HK-2 (cell line): ENCODE measurements around the gene STEAP3.
"Not testable (repeated sequence)": the region's sequence is repeated elsewhere in the genome, so short reads cannot be mapped to it uniquely, and the experiment has no call there.

Experiments used
- DNase-seq: peaks from one replicate; pipeline ENCODE4 v3.0.0-alpha.2; 2018; ENCODE audit not compliant: unreplicated experiment

Gene STEAP3

GRCh38 chr2:119264781-119265692, 41.4 kb downstream of the STEAP3 start:
- peak; percentile 63 for DNase-seq

GRCh38 chr2:119265693-119266066, 42.0 kb downstream of the STEAP3 start:
- DNase-seq: no peak

- no peak for DNase-seq
Observed at GRCh38 chr2:119266091-119266589, 42.5 kb downstream of the STEAP3 start.

GRCh38 chr2:119267604-119268003, 44.0 kb downstream of the STEAP3 start:
- DNase-seq: no peak

DNA sequence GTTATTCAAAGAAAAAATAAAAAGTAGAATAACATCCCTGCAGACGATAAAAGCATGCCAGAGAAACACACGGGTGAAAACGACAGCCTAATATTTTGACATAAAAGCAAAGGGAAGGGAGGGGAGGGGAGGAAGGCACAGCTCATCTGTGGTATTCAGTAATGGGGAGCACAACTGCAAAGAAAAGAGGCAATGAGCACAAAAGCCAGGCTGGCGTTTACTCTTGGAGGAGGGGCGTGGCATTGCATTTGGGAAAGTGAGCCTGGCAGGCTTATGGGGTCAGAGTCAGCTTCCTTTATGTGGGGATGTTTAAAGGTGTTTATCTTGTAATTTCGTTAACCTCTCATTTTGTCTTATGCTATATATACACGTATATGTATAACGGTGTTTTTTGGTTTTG, 53.2 kb downstream of the STEAP3 start:
- no peak for DNase-seq

GRCh38 chr2:119278385-119278784, 54.8 kb downstream of the STEAP3 start:
- DNase-seq: not testable (repeated sequence)

DNA sequence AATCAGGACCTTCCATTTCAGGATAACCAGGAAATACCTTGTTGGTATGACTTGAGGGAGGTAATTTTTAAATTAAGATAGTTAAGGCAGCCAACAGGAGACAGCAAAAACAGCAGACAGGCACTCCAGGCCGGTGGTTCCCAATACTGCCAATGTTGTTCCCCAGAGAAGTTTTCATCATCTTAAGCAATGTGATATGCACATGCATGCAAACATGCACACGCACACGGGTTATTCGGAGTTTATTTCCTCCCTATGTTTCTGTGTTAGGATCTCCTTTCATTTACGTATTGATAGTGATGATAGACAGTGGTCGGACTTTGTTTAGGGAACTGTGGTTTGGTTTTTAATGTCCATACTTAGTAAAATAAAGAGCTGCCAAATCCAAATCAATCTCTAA, 55.3 kb downstream of the STEAP3 start:
- no peak for DNase-seq

GRCh38 chr2:119279666-119280065, 56.0 kb downstream of the STEAP3 start:
- no peak for DNase-seq

GRCh38 chr2:119280680-119281079, 57.0 kb downstream of the STEAP3 start:
- DNase-seq: no peak

DNA sequence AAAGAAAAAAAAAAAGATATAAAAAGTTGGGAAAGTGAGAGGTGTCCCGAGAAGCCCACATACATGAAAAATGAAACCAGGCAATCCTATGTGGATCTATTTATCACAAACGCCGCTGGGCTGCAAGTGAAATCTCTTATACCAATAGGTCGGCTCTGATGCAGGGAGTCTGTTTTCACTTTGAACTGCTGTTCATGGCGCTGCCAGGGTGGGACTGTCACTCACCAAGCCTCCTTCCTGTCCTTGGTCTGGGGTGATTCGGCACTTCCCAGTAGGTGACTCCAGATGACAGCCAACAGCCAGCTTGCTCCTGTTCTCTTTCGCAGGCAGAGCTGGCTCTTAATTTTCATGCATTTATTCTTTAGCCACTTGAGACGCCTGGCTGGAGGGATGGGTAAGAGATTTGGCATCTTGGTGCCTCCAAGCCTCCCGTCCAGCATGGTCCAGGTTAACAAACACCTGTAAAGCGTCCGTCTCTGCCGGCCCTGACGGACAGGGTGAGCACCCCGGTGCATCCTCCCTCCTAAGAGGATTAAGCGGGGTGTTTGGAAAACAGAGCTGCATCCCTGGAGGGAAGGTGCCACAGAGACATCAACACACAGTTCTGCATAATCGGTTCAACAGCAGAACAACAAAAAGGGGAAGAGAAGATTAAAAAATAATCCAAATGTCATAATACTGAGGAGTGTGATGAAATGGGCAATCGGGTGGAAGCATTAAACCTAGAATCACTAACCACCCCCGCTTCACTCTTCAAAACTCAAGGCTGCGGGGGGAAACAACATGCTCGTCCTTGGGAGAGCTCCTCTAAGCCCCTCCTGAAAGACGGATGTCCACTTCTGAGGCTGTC, 58.7 kb downstream of the STEAP3 start:
- DNase-seq: no peak

- DNase-seq: no peak
Observed at GRCh38 chr2:119282996-119283511, 59.4 kb downstream of the STEAP3 start.

GRCh38 chr2:119283873-119284331, 60.3 kb downstream of the STEAP3 start:
- peak; percentile 76 for DNase-seq

GRCh38 chr2:119286661-119287060, 63.0 kb downstream of the STEAP3 start:
- DNase-seq: no peak

DNA sequence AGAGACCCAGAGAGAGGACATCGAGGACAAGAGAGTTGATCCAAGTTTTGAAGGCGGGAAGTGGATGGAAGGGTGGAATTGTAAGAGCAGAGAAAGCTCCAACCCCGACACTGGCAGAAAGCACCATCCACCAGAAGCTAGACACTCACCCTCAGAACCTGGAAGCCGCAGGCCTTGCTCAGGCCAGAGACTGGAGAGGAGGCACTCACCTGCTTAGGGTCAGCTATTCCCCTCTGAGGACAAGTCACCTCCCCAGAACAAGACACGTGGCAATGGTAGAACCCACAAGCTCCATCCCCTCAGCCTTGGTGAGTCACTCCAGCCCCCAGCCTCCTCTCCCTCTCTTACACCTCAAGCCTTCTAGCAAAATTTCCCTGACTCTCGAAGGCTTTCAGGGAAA, 64.9 kb downstream of the STEAP3 start:
- DNase-seq: no peak

DNA sequence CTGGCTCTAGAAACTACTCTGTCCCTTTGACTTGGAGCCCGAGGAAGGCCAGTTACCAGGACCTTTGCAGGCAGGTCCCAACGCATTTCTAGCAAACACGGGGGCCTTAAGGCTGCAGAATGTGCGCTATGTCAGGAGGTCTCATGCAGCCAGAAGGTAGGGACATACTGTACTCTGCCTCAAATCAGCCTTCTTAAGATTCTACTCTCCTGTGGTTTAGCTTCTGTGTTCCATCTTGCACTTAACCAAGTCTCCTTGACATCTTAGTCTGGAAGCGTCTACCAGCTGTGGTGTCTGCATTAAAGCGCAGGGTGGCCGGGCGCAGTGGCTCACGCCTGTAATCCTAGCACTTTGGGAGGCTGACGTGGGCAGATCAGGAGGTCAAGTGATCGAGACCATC, 65.5 kb downstream of the STEAP3 start:
- DNase-seq: no peak

DNA sequence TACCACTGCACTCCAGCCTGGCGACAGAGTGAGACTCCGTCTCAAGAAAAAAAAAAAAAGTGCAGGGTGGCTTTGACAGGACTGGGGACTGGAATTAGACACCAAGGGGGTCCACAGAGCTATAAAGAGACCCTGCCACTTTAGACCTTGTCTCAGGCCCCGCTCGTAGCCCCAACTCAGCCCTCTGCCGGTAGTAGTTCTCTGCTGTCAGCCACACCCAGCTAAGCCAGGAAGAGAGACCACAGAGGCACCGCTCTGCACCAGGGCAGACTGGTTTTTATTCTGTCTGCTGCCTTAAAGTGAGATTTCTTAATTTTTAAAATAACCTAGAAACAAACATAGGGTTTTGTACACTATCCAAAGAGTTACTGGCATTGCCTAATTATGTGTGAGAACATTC, 66.0 kb downstream of the STEAP3 start:
- DNase-seq: no peak

GRCh38 chr2:119290859-119291587, 67.4 kb downstream of the STEAP3 start:
- DNase-seq: peak; percentile 41

DNA sequence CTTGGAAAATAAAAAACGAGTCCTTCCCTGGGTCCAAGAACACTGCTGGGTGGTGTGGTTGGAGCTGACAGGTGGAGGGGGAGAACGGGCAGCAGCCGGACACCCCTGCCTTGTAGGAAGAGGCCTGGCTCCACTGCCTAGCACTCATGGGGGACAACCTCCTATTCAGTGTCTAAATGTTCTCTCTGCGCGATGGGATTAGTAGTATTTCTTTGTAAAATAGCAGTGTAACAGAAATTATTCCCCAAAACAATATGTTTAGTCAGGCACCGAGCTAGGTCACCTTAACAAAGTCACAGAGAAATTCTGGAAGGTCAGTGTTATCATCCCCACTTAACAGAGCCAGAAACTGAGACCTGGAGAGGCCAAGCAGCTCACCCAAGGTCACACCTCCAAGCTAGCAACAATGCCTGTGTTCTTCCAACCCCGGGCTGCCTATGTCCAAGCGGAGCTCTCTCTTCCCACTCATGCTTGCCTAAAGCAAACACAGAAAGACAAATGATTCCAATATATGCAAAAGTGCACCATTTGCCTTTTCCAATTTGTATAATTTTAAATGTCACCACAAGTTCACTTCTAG, 68.0 kb downstream of the STEAP3 start:
- DNase-seq: no peak

- no peak for DNase-seq
Observed at GRCh38 chr2:119292226-119292625, 68.6 kb downstream of the STEAP3 start.

DNA sequence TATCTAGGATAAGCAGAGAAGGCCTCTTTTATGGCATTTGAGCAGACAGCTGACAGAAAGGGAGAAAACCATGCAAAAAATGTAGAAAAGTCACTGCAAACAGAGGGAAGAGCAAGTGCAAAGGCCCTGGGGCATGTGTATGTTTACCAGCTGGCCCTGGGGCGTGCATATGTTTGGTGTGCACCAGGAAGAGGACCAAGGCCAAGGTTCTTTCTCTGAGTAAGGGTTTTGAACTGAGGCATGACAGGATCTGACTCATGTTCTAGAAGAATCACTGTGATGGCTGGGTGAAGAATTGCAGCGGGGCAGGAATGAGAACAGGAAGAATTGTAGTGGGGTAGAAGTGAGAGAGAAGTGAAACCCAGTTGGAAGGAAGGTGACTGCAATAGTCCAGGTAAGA, 69.6 kb downstream of the STEAP3 start:
- DNase-seq: no peak

GRCh38 chr2:119293900-119294299, 70.3 kb downstream of the STEAP3 start:
- no peak for DNase-seq
